IMR-90 (cell line): ENCODE data around the gene FOSL2. TPM values are rescaled to one million over a fixed set of nuclear protein-coding genes. Genes with fewer than 3 reads are reported as not detected.

Source experiments
- ATAC-seq: fragments of 200-7000 bp; cut with Tn5 transposase; 2 replicates; pipeline ENCODE4 v1.9.1; 2020; ENCODE audit warnings: low read depth, mild to moderate bottlenecking, moderate library complexity
- BruUV-seq: library from RNA; stranded (reverse); fragments of 400-500 nt; replicated peaks from 2 replicates; lab custom pipeline; 2021; lab: Mats Ljungman, UMichigan
- CTCF ChIA-PET: fragments of 300-600 bp; formaldehyde crosslinking; extraction: SDS; loops from one replicate; lab custom pipeline; 2021; ENCODE audit warnings: antibody characterized with exemption; lab: Yijun Ruan, JAX
- POLR2A ChIA-PET: fragments of 300-600 bp; sonication (Branson Sonifier 250); formaldehyde crosslinking; loops from one replicate; lab custom pipeline; 2022; ENCODE audit warnings: antibody characterized with exemption; ENCODE audit not compliant: unreplicated experiment; lab: Charles Lee
- DNase-seq: peaks from one replicate; pipeline ENCODE4 v3.0.0; 2013
- H2AFZ ChIP-seq: replicated peaks from 2 replicates; pipeline ENCODE3; 2013; ENCODE audit warnings: low read length, mild to moderate bottlenecking; ENCODE audit not compliant: poor library complexity
- H2AK5ac ChIP-seq: 2 replicates; pipeline ENCODE4 v1.6.1; 2013; ENCODE audit warnings: low read depth, low read length, inconsistent platforms
- H2AK9ac ChIP-seq: replicated peaks from 2 replicates; pipeline ENCODE3; 2013; ENCODE audit warnings: mild to moderate bottlenecking, low read depth, low read length, moderate library complexity; ENCODE audit not compliant: poor library complexity
- H2BK120ac ChIP-seq: 2 replicates; pipeline ENCODE4 v1.6.1; 2013; ENCODE audit warnings: low read depth, low read length, inconsistent platforms
- H2BK15ac ChIP-seq: 3 replicates; pipeline ENCODE4 v1.6.1; 2013; ENCODE audit warnings: low read depth, low read length, inconsistent platforms
- H2BK20ac ChIP-seq: 2 replicates; pipeline ENCODE4 v1.6.1; 2013; ENCODE audit warnings: low read depth, mild to moderate bottlenecking, inconsistent platforms, low read length, moderate library complexity
- H2BK5ac ChIP-seq: 2 replicates; pipeline ENCODE4 v1.6.1; 2013; ENCODE audit warnings: mild to moderate bottlenecking, low read depth, low read length, inconsistent platforms; ENCODE audit not compliant: poor library complexity, severe bottlenecking
- H3K14ac ChIP-seq: replicated peaks from 2 replicates; pipeline ENCODE4 v1.6.1; 2013; ENCODE audit warnings: low read depth, low read length, inconsistent platforms
- H3K18ac ChIP-seq: 2 replicates; pipeline ENCODE4 v1.6.1; 2013; ENCODE audit warnings: low read depth, low read length, control low read depth
- H3K23ac ChIP-seq: 2 replicates; pipeline ENCODE4 v1.6.1; 2013; ENCODE audit warnings: low read depth, low read length, inconsistent platforms
- H3K27ac ChIP-seq: 2 replicates; pipeline ENCODE4 v1.5.1; 2013; ENCODE audit warnings: mild to moderate bottlenecking, control low read depth, low read length; ENCODE audit not compliant: insufficient read depth
- H3K27me3 ChIP-seq: 2 replicates; pipeline ENCODE4 v1.6.1; 2013; ENCODE audit warnings: low read length; ENCODE audit not compliant: control insufficient read depth, insufficient read depth
- H3K36me3 ChIP-seq: 2 replicates; pipeline ENCODE4 v1.6.1; 2013; ENCODE audit warnings: low read length, mixed read lengths; ENCODE audit not compliant: control insufficient read depth, insufficient read depth
- H3K4ac ChIP-seq: 2 replicates; pipeline ENCODE4 v1.6.1; 2013; ENCODE audit warnings: low read depth, low read length, inconsistent platforms
- H3K4me1 ChIP-seq: 2 replicates; pipeline ENCODE4 v1.6.1; 2013; ENCODE audit warnings: low read length, mixed read lengths; ENCODE audit not compliant: control insufficient read depth, insufficient read depth
- H3K4me2 ChIP-seq: 2 replicates; pipeline ENCODE4 v1.6.1; 2013; ENCODE audit warnings: low read depth, mild to moderate bottlenecking, control low read depth, low read length, moderate library complexity
- H3K4me3 ChIP-seq: 2 replicates; pipeline ENCODE4 v1.5.1; 2013; ENCODE audit warnings: low read depth, mild to moderate bottlenecking, control low read depth, low read length, moderate library complexity; ENCODE audit not compliant: insufficient read depth
- H3K56ac ChIP-seq: 2 replicates; pipeline ENCODE4 v1.6.1; 2013; ENCODE audit warnings: low read length, inconsistent platforms; ENCODE audit not compliant: insufficient read depth; ENCODE audit errors: extremely low read depth
- H3K79me1 ChIP-seq, 2 experiments: 2 replicates each; pipeline ENCODE4 v1.6.1; 2013; ENCODE audit warnings: low read length in 2 of 2, inconsistent platforms in 1 of 2, low read depth in 1 of 2
- H3K9ac ChIP-seq: 2 replicates; pipeline ENCODE4 v1.6.1; 2013; ENCODE audit warnings: low read depth, low read length, control low read depth
- H3K9me1 ChIP-seq: 2 replicates; pipeline ENCODE4 v1.6.1; 2013; ENCODE audit warnings: low read length, inconsistent platforms; ENCODE audit not compliant: insufficient read depth
- H3K9me3 ChIP-seq: 2 replicates; pipeline ENCODE4 v1.6.1; 2013; ENCODE audit warnings: low read length; ENCODE audit not compliant: control insufficient read depth, insufficient read depth
- H4K20me1 ChIP-seq: 2 replicates; pipeline ENCODE4 v1.6.1; 2013; ENCODE audit warnings: low read length, inconsistent platforms; ENCODE audit not compliant: insufficient read depth
- H4K5ac ChIP-seq: 2 replicates; pipeline ENCODE4 v1.6.1; 2013; ENCODE audit warnings: mild to moderate bottlenecking, low read depth, low read length, control low read depth
- H4K8ac ChIP-seq, 2 experiments: 2 replicates each; pipeline ENCODE4 v1.6.1; 2013; ENCODE audit warnings: low read depth in 2 of 2, low read length in 2 of 2, control low read depth in 1 of 2, inconsistent platforms in 1 of 2
- H4K91ac ChIP-seq: 2 replicates; pipeline ENCODE4 v1.6.1; 2013; ENCODE audit warnings: low read depth, low read length, inconsistent platforms; ENCODE audit not compliant: insufficient read depth
- BHLHE40 ChIP-seq: fragments of 150-350 bp; IDR thresholded peaks from 2 replicates; pipeline ENCODE4 v1.6.1; 2016; ENCODE audit warnings: mild to moderate bottlenecking, low read depth, low read length
- CEBPB ChIP-seq: IDR thresholded peaks from 2 replicates; pipeline ENCODE4 v1.6.1; 2012; ENCODE audit warnings: low read depth, low read length, improper control_type of control experiment
- CHD1 ChIP-seq: IDR thresholded peaks from 2 replicates; pipeline ENCODE4 v1.6.1; 2012; ENCODE audit warnings: low read depth, low read length, improper control_type of control experiment
- FOS ChIP-seq: fragments of 150-350 bp; IDR thresholded peaks from 2 replicates; pipeline ENCODE4 v1.6.1; 2016; ENCODE audit warnings: low read depth, low read length
- MAFK ChIP-seq: IDR thresholded peaks from 2 replicates; pipeline ENCODE4 v1.6.1; 2012; ENCODE audit warnings: low read depth, low read length, improper control_type of control experiment
- MAZ ChIP-seq: IDR thresholded peaks from 2 replicates; pipeline ENCODE4 v1.6.1; 2012; ENCODE audit warnings: low read depth, mild to moderate bottlenecking, low read length, improper control_type of control experiment, moderate library complexity, borderline replicate concordance
- MXI1 ChIP-seq: IDR thresholded peaks from 2 replicates; pipeline ENCODE4 v1.6.1; 2012; ENCODE audit warnings: low read depth, mild to moderate bottlenecking, low read length, moderate library complexity, borderline replicate concordance
- NFE2L2 ChIP-seq: fragments of 150-350 bp; IDR thresholded peaks from 2 replicates; pipeline ENCODE4 v1.6.1; 2016; ENCODE audit warnings: low read depth, mild to moderate bottlenecking, low read length
- POLR2A ChIP-seq: IDR thresholded peaks from 2 replicates; pipeline ENCODE4 v1.6.1; 2012; ENCODE audit warnings: mild to moderate bottlenecking, low read depth, low read length
- RAD21 ChIP-seq: IDR thresholded peaks from 2 replicates; pipeline ENCODE4 v1.6.1; 2012; ENCODE audit warnings: low read length, improper control_type of control experiment
- RCOR1 ChIP-seq: IDR thresholded peaks from 2 replicates; pipeline ENCODE4 v1.6.1; 2012; ENCODE audit warnings: mild to moderate bottlenecking, low read length, improper control_type of control experiment; ENCODE audit not compliant: insufficient replicate concordance
- RFX5 ChIP-seq: IDR thresholded peaks from 2 replicates; pipeline ENCODE4 v1.8.0; 2012; ENCODE audit warnings: low read depth, mild to moderate bottlenecking, low read length, moderate library complexity
- SMC3 ChIP-seq: fragments of 150-350 bp; IDR thresholded peaks from 2 replicates; pipeline ENCODE4 v1.6.1; 2016; ENCODE audit warnings: low read depth, mild to moderate bottlenecking, antibody characterized with exemption, low read length, moderate library complexity
- WGBS, 2 experiments: methylation state at CpG; one replicate each; pipeline versions ENCODE4 v1.1.5 to v1.1.7; 2013; ENCODE audit warnings: missing lambda C conversion rate in 2 of 2; ENCODE audit not compliant: insufficient read length in 1 of 2; ENCODE audit errors: extremely low coverage in 2 of 2; 5-methylcytosine and 5-hydroxymethylcytosine counted together
- dilution Hi-C: fragments of 300-500 bp; cut with HindIII; formaldehyde crosslinking; loops from one replicate; pipeline ENCODE4 v1.14.3; 2018; ENCODE audit warnings: low sequenced_read_pairs; ENCODE audit not compliant: unreplicated experiment
- in situ Hi-C: fragments of 300-500 bp; cut with MboI; formaldehyde crosslinking; loops from 3 replicates; pipeline ENCODE4 v1.14.3; 2019; ENCODE audit warnings: low sequenced_read_pairs, inconsistent platforms, mixed read lengths
- intact Hi-C: fragments of 100-400 bp; cut with micrococcal nuclease; formaldehyde crosslinking; loops from 2 replicates; pipeline ENCODE4 v1.10.0; 2022
- polyA plus RNA-seq, 3 experiments: library from polyadenylated mRNA; depleted of rRNA; stranded (reverse); fragments of >200 nt; gene quantifications; 2 replicates each; pipeline ENCODE4 v1.2.3, GENCODE V29; 2012; ENCODE audit warnings: low replicate concordance in 1 of 3
- total RNA-seq: library from RNA; depleted of rRNA; stranded (reverse); fragments of >200 nt; gene quantifications from 2 replicates; pipeline ENCODE4 v1.2.3, GENCODE V29; 2012
- TF ChIP-seq, protein P1 (sequence below): conservative IDR thresholded peaks from 2 replicates; pipeline ENCODE4 v1.5.1; 2012; ENCODE audit warnings: mild to moderate bottlenecking, low read depth, low read length, improper control_type of control experiment
- TF ChIP-seq, protein P2 (sequence below): fragments of 150-350 bp; IDR thresholded peaks from 2 replicates; pipeline ENCODE4 v1.6.1; 2016; ENCODE audit warnings: low read depth, mild to moderate bottlenecking, low read length, moderate library complexity, borderline replicate concordance
- TF ChIP-seq, protein P3 (sequence below): fragments of 150-350 bp; IDR thresholded peaks from 2 replicates; pipeline ENCODE4 v1.6.1; 2017; ENCODE audit warnings: mild to moderate bottlenecking, antibody characterized with exemption, low read length, low read depth

FOSL2 gene
- total and polyA plus RNA-seq, 2 of the 4 experiments (the other 2 are of a cell fraction) = 31.4 to 46.3 TPM

DNA sequence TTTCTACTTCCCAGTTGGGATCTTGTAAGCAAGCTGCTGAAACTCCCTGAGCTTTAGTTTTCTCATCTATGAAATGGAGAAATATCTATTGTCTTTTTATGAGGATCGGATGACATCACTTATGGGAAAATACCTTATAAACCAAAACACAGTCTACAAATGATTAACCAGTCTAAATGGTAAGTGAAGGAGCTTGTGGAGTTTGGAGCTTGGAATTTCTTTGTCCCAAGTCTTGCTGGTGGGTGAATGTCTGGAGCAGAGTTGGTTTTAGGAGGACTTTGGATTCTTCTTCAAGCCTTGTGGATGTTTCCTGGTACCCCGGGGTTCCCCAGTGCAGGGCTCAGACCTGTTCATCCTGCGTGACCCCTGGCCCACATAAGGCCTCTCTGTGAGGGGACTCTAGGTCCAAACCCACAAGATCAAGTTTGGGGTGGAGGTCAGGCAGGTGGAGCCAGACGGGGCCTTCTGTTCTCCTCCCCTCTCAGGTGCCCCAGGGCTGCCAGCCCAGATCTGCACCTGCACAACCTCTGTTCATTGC lies 43.2 kb downstream of the FOSL2 start:
- Histone ChIP-seq H3K23ac (no peak overlapping the region), H3K18ac (no peak overlapping the region), H2AFZ (no peak overlapping the region), H4K20me1 (no peaks in the 10 kb centered on the region), H4K91ac (no peak overlapping the region), H3K4me1 (no peaks in the 10 kb centered on the region), H3K27me3 (no peaks in the 10 kb centered on the region), H4K8ac (no peak overlapping the region), H3K4me2 (no peak overlapping the region), H3K14ac (no peak overlapping the region), H3K9ac (no peak overlapping the region), H3K4ac (no peak overlapping the region), H3K9me3 (peaks cover 5% of the 10 kb centered on the region), H2BK120ac (no peak overlapping the region), H3K56ac (no peak overlapping the region), H2AK5ac (no peak overlapping the region), H3K4me3 (no peak overlapping the region), H3K36me3 (no peaks in the 10 kb centered on the region), H2BK20ac (no peak overlapping the region), H2BK15ac (no peak overlapping the region), H4K5ac (no peak overlapping the region), H3K27ac (no peak overlapping the region), H3K9me1 (0 out of 2 replicates have a peak, but pooled peaks cover 5% of the 10 kb centered on the region), H2AK9ac (no peak overlapping the region), H3K79me1 (no peaks in the 10 kb centered on the region), H2BK5ac (no peak overlapping the region)
- no TSS peak for BruUV-seq
- intact Hi-C loops (no loop called here), in situ Hi-C loops (no loop called here), dilution Hi-C loops (no loop called here)
- CTCF ChIA-PET = no interaction called here
- ATAC-seq (no peak), DNase-seq (no peak)
- POLR2A ChIA-PET = no interaction called here
- no CpG with 5 or more reads among the region's 4 CpGs for WGBS, 2 experiments
- TF ChIP-seq MAFK (no peak), SMC3 (no peak), FOS (no peak), NFE2L2 (no peak), CHD1 (no peak), MAZ (no peak), CEBPB (no peak), RFX5 (no peak), MXI1 (no peak), BHLHE40 (no peak), RAD21 (no peak), RCOR1 (no peak), POLR2A (no peak)
- TF ChIP-seq, protein P1, sequence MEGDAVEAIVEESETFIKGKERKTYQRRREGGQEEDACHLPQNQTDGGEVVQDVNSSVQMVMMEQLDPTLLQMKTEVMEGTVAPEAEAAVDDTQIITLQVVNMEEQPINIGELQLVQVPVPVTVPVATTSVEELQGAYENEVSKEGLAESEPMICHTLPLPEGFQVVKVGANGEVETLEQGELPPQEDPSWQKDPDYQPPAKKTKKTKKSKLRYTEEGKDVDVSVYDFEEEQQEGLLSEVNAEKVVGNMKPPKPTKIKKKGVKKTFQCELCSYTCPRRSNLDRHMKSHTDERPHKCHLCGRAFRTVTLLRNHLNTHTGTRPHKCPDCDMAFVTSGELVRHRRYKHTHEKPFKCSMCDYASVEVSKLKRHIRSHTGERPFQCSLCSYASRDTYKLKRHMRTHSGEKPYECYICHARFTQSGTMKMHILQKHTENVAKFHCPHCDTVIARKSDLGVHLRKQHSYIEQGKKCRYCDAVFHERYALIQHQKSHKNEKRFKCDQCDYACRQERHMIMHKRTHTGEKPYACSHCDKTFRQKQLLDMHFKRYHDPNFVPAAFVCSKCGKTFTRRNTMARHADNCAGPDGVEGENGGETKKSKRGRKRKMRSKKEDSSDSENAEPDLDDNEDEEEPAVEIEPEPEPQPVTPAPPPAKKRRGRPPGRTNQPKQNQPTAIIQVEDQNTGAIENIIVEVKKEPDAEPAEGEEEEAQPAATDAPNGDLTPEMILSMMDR = no peak
- TF ChIP-seq, protein P2, sequence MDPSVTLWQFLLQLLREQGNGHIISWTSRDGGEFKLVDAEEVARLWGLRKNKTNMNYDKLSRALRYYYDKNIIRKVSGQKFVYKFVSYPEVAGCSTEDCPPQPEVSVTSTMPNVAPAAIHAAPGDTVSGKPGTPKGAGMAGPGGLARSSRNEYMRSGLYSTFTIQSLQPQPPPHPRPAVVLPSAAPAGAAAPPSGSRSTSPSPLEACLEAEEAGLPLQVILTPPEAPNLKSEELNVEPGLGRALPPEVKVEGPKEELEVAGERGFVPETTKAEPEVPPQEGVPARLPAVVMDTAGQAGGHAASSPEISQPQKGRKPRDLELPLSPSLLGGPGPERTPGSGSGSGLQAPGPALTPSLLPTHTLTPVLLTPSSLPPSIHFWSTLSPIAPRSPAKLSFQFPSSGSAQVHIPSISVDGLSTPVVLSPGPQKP = no peak
- TF ChIP-seq, protein P3, sequence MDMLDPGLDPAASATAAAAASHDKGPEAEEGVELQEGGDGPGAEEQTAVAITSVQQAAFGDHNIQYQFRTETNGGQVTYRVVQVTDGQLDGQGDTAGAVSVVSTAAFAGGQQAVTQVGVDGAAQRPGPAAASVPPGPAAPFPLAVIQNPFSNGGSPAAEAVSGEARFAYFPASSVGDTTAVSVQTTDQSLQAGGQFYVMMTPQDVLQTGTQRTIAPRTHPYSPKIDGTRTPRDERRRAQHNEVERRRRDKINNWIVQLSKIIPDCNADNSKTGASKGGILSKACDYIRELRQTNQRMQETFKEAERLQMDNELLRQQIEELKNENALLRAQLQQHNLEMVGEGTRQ = no peak
